ENCODE measurements around the gene RGS18.
"Not testable (repeated sequence)": the region's sequence is repeated elsewhere in the genome, so short reads cannot be mapped to it uniquely, and the experiment has no call there.

Gene RGS18

DNA sequence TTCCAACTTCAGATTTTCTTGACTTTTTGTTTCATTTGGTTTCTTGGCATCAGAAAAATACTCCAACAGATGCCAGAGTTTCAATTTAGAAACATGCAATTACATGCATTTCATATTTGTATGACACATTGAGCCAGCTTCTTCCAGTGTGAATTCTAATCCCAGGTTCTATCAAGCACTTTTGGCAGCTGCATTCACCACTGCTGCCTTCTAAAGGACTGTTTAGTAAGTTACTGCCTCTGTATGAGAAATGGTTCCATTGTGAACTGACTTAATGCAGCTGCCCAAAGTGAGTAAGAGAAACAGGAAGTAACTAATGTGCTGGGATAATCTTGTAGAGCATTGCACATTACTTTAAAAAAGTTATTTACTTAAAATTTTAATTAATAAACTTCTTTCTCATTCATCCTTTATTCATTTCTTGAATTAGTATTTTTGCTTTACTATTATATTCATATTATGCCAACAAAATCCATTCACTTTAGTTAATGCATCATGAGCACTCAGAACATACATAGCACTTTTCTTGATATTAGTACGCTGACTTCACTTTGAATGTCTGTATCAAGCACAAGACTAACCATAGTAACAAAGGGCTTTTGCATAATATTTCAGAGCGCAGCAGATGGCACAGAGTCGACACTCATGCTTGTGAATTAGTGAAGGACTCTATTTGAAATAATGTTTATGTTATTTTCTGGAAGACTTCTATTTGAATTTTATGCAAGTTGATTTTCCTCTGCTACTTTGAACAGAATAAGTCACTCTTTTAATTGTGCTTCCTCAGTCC lies 9.8 kb downstream of the RGS18 start:
- DNase-seq, result no peak

DNA sequence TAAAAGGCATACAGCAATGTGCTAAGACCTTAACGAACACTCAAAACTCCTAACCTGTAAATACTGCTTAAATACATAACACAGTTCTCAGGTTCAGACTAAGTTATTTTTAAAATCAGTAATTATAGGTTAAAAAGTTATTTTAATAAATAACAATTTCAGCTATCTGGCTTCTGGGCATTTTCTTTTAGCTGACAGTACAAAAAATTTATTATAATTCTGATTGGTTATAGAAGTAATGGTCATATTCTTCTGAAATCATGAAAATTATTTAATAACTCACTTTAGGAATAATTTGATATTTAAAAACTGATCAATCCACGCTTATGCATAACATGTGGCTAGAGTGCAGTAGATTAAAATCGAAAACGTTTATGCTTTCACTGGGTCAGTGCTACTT lies 10.7 kb downstream of the RGS18 start:
- DNase-seq, result no peak

DNA sequence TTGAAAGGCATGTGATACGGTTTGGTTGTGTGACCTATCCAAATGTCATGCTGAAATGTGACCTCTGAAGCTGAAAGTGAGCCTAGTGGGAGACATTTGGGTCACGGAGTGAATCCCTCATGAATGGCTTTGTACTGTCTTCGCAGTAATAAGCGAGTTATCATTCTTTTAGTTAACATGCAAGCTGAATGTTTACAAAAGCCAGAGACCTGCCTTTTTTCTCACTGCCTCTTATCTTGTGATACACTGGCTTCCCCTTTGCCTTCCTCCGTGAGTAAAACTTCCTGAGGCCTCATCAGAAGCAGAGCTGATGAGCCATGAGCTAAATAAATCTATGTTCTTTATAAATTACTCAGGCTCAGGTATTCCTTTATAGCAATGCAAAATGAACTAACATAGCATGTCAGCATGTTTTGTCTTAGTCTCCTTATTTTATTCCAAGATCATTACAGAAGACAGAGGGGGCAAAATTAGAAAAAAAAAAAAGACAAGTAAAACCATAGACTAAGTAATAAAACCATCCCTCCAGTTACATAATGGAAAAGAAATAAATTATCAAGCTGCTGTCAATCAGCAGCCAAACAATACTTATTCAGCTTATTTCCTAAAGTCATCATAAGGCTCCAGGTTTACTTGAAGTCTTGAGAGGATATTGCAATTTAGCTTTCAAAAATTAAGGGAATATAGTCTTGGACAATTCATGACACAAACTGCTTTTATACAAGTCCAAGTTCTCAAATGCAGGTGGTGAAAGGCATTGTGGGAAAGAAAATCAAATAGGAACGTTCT lies 12.1 kb downstream of the RGS18 start:
- DNase-seq, result no peak

DNA sequence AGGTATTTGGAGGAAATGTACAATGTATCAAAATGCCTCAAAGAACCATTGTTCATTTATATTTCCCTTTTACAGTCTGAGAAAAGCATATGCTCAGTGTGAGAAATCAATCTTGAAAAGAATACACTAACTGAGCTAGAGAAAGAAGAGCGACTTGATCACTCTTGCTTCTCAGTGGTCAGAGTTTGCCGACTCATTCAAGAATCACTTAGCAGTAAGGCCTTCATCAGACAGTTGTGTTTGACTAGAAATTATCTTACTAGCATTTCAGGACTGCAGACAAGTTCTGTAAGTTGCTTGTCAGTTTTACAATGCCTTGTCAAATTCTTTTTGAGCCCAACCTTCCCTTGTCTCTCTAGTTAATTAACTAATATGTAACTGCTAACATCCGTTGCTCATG lies 12.9 kb downstream of the RGS18 start:
- no peak for DNase-seq

DNA sequence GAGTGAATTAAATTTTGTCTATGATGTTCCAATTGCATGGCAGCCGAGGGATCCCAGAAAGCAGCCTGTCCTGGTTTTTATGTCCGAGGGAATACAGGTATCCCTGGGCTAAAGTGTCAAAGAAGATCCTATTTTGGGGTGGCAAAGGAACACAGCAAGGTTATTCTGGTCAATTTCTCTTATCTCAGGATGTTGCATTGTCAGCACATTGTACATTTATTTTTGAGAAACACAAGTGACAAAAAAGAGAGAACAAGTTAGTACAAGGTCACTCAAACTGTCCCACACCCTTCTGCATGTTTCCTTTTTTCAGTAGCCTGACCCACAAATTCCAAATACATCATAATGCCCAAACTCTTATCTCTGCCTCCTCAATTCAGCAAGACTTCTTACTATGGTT lies 17.7 kb downstream of the RGS18 start:
- no peak for DNase-seq

DNA sequence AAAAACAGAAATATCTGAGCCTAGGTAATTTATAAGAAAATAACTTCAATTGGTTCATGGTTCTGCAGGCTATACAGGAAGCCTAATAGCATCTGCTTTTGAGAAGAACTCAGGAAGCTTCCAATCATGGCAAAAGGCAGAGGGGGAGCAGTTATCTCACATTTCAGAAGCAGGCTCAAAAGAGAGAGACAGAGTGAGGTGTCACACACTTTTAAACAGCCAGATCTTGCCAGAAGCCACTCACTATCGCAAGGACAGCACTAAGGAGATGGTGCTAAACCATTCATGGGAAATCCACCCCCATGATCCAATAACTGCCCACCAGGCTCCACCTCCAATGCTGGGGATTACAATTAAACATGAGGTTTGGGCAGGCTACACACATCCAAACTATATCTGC lies 25.5 kb downstream of the RGS18 start:
- DNase-seq, result no peak

DNA sequence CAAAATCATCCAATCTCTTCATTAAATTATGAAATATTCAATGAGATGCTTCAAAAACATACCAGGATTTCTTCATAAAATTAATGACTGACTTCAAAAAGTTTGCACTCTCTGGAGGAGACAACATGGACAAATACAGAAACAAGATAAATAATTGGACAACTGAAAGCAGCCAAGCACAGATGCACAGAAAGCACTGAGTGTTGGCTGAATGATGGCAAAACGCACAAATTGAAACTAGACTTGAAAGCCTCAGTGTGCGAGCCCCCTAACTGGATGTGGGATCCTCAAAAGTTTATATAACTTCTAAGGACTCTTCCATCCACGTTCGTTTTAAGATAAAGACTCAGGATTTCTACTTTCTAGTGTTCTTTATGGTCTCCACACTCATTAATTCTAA lies 27.9 kb downstream of the RGS18 start:
- no peak for DNase-seq

DNA sequence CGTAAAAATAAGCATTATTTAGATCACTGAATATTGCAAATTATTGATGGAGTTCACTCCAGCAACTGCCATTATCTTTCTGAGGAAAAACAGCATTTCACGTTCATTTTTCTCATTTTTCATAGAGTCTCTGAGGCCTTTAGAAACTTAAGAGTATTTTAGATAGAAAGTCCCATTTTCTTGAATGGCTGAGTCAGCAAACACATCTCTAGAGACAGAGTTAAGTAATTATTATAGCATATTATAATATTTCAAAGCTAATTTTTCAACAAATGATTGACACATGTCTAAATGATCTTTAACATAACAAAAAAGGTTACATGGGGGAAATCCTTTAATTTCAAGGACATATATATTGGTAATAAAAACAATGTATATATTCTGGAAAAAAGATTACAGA lies 31.8 kb downstream of the RGS18 start:
- DNase-seq, result no peak

DNA sequence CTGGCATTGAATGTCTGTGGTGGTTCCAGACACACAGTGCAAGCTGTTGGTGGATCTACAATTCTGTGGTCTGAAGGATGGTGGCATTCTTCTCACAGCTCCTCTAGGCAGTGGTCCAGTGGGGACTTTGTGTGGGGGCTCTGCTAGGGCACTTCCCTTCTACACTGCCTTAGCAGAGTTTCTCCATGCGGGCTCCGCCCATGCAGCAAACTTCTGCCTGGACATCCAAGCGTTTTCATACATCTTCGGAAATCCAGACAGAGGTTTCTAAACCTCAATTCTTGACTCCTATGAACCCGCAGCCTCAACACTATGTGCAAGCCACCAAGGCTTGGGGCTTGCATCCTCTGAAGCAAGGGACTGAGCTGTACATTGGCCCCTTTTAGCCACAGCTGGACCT lies 43.0 kb downstream of the RGS18 start:
- DNase-seq, result no peak

DNA sequence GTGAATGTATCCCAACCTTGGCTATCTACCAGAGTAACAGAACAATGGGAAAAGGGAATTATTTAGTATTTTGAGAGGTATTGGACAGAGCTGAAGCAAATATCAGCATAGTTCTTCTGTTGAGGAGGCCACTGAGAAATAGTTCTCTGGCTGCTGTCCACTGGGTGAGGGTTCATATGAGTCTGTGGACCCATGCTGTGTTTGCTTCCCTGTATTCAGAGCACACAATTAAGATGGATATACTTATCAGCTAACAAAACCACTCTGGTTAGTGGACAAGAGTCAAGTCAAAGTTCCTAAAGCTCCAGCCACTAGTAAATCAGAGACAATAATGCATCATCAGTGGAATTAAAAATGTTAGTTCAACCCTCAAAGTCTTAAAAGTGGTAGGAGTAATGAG lies 66.1 kb downstream of the RGS18 start:
- DNase-seq, result no peak

DNA sequence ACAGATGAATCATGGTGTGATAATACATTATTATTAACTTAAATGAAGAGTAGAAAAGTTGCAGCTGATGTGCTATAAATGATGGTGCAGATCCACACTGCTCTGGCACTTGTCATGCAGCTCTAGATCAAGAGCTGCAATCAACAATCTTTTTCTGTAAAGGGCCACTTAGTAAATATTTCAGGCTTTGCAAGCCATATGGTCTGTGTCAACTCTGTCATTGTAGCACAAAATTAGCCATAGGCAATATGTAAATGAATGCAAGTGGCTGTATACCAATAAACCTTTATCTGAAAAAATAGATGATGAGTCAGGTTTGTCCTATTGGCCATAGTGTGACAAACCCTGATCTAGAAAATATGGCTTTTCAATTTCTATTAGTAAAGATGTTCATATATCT lies 66.6 kb downstream of the RGS18 start:
- DNase-seq, result no peak

DNA sequence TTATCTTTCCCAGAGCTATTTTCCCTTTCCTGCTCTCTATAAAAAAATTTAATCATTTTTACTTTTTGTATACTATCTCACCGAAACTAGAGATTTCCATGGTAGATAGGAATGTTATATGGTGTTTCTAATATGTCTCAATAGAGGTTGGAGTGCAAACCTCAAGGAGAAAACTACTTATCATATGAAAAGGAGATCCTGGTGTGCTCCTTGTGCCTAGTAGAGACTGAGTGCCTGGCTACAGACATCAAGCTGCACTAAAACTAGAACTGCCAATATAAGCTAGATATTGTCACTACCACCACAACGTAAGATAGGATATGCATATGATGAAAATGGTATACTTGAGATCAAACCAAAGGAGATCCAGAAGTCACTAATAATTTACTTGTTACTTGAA lies 67.0 kb downstream of the RGS18 start:
- DNase-seq, result no peak

DNA sequence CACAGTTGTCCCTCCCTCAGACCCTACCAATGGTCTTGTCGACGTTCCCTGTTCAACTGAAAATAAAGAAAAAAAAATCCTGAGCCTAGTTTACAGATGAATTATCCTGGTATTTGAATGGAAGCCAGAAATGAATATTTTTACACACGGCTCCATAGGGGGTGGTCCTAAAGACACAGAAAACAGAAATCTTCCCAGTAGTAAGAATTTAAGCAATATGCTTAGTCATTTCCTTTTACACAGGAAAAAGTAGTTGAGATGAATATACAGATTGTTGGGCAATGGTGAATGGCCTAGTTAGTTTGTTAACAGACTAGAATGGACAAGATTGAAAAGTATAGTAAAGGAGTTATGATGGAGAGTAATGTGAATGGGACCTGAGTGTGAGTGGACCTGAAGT lies 67.4 kb downstream of the RGS18 start:
- peak in 1 of 2 experiments; percentile 15 for DNase-seq

DNA sequence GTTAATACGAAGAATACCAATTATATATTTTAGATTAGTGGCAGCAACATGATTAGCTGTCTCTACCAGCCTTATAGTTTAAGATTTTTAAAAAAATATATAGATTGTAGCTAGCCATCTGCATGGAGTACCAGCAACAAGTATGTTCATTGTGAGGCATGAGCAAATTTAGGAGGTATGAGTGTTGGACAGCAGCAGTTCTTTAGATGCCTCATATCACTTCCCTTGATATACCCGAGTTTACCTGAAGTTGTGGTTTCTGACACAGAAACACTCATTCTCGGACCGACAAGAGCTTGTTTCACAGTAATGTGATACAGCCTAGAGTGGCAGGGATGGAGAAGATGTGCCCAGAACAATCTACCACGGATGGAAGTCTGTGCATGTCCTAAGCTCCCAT lies 69.1 kb downstream of the RGS18 start:
- DNase-seq, result no peak

DNA sequence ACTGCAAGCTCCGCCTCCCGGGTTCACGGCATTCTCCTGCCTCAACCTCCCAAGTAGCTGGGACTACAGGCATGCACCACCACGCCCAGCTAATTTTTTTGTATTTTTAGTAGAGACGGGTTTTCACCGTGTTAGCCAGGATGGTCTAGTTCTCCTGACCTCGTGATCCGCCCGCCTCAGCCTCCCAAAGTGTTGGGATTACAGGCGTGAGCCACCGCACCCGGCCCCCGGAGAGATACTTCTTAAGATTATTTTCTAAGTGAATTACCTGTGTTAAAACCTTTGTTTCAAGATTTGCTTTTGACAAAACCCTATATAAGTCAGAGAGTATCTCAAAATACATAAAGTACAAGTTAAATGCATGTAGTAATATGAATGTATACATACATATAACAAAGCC lies 69.7 kb downstream of the RGS18 start:
- DNase-seq, result not testable (repeated sequence)

DNA sequence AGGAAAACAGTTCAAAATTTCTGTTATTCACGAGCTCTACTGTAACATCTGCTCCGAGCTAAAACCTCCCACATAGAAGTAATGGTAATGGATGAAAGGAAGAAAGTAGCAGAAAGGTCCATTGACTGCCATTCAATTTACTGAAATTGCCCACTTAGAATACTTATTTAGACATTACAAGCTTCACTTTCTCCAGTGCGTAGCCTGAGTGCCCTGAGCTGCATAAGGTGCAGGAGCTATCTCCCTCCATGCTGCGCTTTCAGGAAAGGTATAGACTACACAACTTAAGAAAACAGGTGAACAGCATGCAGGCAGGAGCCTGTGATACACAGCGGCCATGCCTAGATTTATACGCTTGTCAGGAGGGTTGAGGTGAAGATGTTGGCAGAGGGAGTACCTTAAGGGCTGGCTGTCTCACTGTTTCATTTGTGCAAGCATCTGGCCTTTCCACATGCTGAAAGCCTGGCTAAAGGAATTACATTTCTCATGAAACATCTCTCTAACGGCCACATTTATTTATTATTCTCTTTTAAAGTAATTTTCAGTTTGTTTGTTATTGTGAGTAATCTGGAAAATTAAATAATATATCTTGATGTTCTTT lies 74.7 kb downstream of the RGS18 start:
- no peak for DNase-seq

DNA sequence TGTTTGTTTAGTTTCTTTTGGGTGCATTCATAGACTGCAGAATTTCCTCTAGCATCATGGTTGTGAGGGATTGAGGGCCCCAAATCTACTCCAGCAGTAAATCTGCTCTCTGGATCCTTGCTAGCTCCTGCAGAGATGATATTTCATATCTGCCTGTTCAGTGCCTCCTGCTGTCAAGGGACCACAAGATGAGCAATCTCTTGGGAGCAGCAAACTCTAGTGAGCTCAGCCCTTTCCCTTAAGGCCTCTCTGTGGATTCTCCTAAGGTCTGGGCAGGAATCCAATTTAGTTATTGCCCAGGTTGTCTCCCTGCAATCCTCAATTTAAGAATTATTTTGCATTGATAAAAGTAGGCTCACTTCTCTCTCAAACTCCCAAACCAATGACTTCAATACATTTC lies 76.9 kb downstream of the RGS18 start:
- DNase-seq, result no peak

All from SW 1271 (cell line).